ENCODE results near the gene ATP6V1C2.
A peak's percentile ranks its signal among the peaks of the same experiment; 100 is the strongest.
"Not testable (repeated sequence)": the region's sequence is repeated elsewhere in the genome, so short reads cannot be mapped to it uniquely, and the experiment has no call there.

ATP6V1C2 gene

DNA sequence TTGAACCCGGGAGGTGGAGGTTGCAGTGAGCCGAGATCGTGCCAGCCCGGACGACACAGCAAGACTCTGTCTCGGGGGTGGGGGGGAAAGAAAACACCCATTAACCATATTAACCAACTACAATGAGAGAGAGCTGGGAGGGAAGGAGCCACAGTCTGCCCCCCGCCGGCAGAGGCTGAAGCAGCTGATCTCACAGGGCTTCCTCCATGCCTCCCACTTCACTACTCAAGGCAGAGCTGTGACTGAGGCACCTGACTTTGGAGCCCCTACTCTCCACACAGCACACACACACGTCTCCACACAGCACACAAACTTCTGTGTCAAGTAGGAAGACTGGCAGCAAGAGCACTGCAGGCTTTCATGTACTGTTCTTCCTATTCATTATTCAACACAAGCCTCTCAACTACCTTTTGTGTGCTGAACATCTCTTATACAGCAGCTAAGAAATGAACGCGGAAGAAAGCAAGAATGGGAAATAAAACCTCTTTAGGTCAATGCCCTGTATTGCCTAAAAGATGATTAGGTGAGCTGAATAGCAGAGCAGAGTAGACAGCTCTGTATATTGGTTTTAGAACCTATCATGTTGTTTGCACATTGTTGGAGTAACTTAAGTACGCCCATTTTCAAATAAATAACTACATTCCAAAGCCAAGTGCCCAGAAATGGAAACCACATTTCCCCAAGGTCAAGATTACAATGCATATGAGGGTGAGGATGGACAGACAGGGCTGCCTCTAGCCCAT lies 65.0 kb downstream of the ATP6V1C2 start:
- no peak for DNase-seq (ENCODE audit: low spot score)

DNA sequence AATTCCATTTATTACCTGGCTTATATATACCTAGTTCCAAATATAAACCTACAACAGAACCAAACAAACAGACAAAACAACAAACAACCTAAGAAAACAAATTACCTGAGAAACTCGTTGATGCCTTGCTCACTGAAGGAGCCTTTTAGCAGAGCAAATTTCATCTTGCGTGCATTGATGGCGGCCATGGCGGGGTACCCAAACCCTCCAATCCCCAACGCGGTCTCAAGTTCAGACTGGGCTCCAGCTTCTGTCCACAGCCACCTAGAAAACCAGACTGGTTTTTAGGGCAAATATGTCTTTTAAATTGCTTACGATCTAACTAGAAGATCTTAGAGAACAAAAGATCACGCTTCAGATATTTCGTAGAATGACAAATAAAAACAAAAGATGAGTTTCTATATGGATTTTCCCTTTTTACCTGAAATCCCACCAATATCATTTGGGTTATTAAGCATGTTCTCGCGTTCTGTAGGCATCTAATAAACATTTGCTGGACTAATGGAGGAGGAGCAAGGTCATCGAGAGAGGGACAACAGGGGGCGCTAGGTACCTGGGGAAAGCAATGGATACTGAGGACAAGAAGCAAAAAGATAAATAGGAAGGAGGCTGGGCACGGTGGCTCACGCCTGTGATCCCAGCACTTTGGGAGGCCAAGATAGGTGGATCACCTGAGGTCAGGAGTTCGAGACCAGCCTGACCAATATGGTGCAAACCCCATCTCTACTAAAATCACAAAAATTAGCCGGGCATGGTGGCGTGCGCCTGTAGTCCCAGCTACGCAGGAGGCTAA lies 65.9 kb downstream of the ATP6V1C2 start:
- DNase-seq (ENCODE audit: low spot score): peak; percentile 32

- no peak for DNase-seq (ENCODE audit: low spot score)
Measured at GRCh38 chr2:10788855-10789254, 67.4 kb downstream of the ATP6V1C2 start.

DNA sequence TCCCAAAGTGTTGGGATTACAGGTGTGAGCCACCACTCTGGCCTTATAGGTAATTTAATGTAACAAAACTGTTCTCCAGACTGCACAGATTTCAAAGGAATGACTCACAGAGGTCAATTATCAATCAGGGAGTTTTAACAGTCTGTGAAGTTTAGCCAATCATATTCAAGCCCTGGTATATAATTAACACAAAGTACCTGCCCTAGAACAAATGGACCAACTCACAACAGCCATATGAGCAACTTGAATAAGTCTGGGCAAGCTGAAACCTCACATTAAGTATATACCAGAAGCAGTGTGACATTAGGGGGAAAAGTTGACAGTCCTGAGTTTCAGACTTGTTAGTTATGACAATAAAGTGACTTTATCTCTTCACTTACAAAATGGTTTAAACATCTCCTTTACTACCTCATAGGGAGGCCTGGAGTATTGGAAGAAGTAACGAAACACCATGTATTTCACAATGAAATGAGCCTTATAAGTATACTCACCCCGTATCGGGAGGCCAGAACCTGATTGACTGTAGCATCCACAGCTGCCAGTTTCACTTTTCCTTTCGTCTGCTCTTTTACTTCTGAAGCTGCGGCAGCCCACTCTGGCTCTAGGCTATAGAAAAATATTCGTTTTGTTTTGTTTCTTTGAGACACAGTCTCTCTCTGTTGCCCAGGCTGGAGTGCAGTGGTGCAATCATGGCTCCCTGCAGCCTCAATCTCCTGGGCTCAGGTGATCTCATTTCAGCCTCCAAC lies 69.0 kb downstream of the ATP6V1C2 start:
- peak; percentile 46 for DNase-seq (ENCODE audit: low spot score)

DNA sequence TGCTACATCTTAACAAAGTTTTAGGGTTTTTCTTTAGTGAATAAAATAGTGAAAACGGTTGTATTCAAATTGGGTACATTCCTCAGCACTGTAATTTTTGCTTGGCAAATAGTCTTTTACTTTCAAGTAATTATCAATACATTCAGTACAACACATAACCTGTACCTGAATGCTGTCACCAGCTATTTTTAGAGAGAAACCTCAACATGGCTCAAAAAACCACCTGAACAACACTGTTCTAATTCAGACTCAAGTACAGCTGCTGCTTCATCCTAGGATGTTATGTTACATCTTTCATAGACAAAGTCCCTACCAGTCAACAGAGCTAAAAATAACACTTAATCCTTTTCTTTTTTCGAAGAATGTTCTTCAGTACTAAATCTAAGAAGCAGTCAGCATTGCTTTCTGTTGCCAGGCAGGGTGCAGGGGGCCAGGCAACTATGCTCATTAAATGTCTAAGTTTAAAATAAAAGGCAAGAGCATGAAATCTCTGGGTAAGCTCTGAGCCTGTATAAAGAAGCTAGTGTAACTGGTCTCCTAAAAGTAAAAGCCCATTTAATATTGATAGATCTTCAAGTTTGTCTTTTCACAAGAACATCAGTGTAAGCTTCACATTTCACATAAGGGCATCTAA lies 70.7 kb downstream of the ATP6V1C2 start:
- DNase-seq (ENCODE audit: low spot score): peak; percentile 25

DNA sequence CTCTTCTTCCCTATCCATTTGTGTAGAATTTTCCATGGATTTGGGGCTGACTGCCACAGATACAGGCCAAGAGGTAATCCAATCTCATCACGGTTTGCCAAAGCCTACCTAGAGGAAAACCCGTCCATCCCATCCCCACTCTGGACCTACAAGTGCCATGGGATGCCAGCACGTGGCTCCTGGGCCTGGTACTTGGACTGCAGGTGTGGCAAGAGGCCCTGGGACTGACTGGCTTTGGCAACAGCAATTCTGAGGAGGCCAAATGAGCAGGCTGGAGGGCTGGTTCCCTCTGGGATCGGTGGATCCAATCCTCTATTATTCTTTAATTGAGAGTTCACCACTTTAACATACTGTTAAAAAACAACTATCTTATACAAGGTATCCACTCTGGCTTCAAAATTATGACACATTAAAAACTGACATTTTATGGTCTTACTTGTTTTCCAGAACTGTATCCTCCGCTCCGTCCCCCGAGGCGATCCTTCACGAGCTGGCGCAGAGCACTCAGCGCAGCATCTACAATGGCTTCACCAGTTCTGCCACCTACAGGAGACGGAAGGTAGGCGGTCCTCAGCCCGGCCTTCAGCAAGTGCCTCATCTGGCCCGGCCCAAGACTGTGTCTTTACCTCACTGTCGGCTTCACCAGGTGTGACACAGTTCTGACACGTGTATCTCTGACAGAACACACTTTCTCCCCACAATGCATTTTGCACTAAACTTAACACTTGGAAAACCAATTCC lies 71.4 kb downstream of the ATP6V1C2 start:
- DNase-seq (ENCODE audit: low spot score): no peak

DNA sequence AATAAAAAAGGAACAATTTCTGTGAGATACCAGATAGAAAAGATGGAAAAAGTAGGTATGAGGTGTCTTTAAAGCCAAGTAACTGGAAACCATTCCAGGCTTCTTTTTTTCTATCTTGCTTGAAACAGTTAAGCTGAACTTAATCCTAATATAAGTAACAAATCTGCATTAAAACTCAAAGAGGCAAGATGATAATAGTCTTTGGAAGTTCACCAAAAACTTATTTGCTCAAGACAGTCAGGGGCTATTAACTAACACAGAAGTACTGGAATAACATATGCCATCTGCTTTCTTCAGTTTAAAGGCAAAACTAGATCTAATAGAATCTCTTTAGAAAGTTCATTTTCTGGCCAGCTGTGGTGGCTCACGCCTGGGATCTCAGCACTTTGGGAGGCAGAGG lies 72.4 kb downstream of the ATP6V1C2 start:
- DNase-seq (ENCODE audit: low spot score): no peak

GRCh38 chr2:10794876-10795275 lies 73.4 kb downstream of the ATP6V1C2 start:
- no peak for DNase-seq (ENCODE audit: low spot score)

DNA sequence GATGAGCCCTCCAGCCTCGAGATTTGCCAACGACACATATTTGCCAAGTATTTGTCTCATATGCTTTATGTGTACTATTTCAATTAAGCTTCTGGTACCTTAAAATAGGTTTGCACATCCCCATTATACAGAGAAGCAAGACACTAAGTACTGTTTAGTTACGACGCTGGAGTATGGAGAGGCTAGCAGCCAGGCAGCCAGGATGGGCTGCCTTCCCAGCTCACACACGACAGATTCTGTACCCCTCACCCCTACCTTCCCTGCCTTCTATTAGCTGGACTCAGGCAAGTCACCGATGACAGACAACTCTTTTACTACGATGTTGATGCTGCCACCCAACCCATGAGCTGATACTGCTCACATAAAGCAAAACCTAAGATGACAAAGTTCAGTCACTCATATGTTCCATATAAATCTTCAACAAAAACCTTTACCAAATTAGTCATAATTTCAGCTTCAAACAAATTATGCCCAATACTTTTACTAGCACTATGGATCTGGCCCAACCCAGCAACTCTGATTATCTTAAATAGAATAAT lies 74.1 kb downstream of the ATP6V1C2 start:
- no peak for DNase-seq (ENCODE audit: low spot score)

DNA sequence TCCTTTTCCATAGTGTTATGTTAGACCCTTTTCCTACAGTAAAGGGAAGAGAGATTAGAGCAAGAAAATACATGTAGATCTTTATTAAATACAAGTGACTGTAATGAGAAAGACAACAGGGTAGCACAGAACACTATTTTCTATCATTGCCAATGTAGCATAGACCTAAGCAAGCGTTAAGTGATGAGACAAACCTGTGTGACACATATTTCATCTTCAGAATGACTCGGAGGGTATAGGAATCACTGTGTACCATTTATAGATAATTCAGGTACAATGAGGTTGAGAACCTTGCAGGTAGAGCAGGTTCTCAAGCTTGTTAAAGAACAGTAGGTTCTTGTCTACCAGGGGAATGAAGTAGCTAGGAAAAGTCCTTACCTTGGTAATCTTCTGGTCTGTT lies 75.3 kb downstream of the ATP6V1C2 start:
- DNase-seq (ENCODE audit: low spot score): no peak

GRCh38 chr2:10798783-10799182 lies 77.4 kb downstream of the ATP6V1C2 start:
- no peak for DNase-seq (ENCODE audit: low spot score)

GRCh38 chr2:10800163-10800562 lies 78.7 kb downstream of the ATP6V1C2 start:
- no peak for DNase-seq (ENCODE audit: low spot score)

DNA sequence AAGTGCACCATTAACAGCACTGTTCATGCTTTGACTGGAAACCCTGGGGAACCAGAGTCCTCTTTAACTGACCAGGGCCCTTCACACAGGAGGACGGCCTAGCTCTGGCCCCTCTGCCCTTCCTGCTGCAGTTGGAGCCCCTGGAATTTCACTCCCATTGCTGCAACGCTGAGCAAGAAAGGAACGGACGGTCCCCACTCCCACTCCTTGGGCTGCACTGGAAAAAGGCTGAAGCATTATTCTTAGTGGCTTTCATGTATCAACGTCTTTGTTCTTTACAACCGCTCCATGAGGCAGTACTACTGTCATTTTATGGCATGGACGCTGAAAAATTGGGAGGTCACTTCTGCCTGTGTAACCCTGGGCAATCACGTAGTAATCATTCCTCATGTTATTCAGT lies 81.2 kb downstream of the ATP6V1C2 start:
- no peak for DNase-seq (ENCODE audit: low spot score)

- DNase-seq (ENCODE audit: low spot score): not testable (repeated sequence)
Measured at GRCh38 chr2:10805990-10806389, 84.6 kb downstream of the ATP6V1C2 start.

- no peak for DNase-seq (ENCODE audit: low spot score)
Measured at GRCh38 chr2:10806543-10806942, 85.1 kb downstream of the ATP6V1C2 start.

DNA sequence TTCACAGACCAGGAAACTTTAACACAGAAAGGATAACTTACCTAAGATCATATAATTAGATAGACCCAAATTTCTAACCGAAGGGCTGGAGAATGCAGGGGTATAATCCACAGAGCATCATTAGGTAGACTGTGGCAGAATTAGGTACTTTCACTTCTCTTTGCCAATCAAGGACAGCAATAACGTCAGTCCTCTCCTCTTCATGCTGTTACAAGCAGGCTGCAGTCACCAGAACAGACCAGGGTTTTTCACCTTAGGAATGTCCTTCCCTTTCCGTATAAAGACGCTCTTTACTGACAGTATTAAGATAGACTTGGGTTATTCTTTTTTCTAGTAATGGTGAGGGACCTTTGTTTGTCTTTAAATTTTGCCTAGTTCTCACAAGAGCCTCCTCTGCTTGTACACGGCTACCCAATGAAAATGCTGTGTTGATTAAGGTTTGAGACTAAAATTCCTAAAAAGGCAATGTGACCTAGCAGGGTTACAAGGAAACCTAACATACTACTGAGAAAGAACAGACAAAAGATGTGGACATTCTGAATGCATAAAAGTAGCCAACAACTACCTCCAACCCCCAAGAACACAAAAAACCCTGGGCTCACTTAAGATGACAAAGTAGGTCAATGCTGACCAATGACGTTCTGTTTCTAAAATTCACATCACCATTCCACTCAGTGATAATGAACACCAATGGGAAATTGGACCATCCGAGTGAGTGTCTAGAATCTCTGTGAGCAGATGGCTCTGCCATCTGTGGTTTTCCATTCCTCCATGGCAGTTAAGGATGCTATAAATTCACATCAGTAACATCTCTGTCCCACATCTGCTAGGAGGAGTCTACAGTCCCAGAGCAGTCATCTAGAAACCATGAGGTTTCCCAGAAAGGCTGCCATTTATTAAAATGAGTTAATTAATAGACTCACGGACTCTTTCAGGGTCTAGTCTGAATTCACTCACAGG lies 89.1 kb downstream of the ATP6V1C2 start:
- peak; percentile 29 for DNase-seq (ENCODE audit: low spot score)

- no peak for DNase-seq (ENCODE audit: low spot score)
Measured at GRCh38 chr2:10811517-10811916, 90.1 kb downstream of the ATP6V1C2 start.

GRCh38 chr2:10812362-10813162 lies 91.1 kb downstream of the ATP6V1C2 start, which contains the start of gene PDIA6:
Gene PDIA6, minus strand, starts transcription at chr2:10812785. Its CDS starts 89 bp downstream, at chr2:10812696.
- peak; percentile 96 for DNase-seq (ENCODE audit: low spot score)

Data from CD4-positive, alpha-beta T cell treated with Interleukin-15 for 4 hours (primary cell).